Esophagus muscularis mucosa (tissue), 4 donors: ENCODE data around the gene CHEK2. TPM values are rescaled to one million over a fixed set of nuclear protein-coding genes. Genes with fewer than 3 reads are reported as not detected.
"Not testable (repeated sequence)": the region's sequence is repeated elsewhere in the genome, so short reads cannot be mapped to it uniquely, and the experiment has no call there.

Source experiments
- DNase-seq: peaks from one replicate; pipeline ENCODE4 v3.0.0-alpha.2; 2017; ENCODE audit errors: extremely low spot score
- H3K27ac ChIP-seq, 4 donors: fragments of 200-600 bp; sonication (generic); replicated peaks in 1 of 4; 1 replicate in 3 of 4; 2 replicates in 1 of 4; pipeline ENCODE4 v1.5.1; 2016 to 2019; ENCODE audit warnings: mild to moderate bottlenecking in 1 of 4
- H3K27me3 ChIP-seq, 4 donors: fragments of 200-600 bp; sonication (generic); one replicate each; pipeline versions ENCODE4 v1.5.1 to v1.6.0; 2016 to 2019
- H3K36me3 ChIP-seq, 4 donors: fragments of 200-600 bp; sonication (generic); one replicate each; pipeline ENCODE4 v1.5.1; 2016 to 2019
- H3K4me1 ChIP-seq, 4 donors: fragments of 200-600 bp; sonication (generic); one replicate each; pipeline ENCODE4 v1.5.1; 2016 to 2019
- H3K4me3 ChIP-seq, 4 donors: fragments of 200-600 bp; sonication (generic); 1 replicate in 2 of 4; 2 replicates in 2 of 4; pipeline ENCODE4 v1.5.1; 2016 to 2019; ENCODE audit warnings: mild to moderate bottlenecking in 4 of 4, moderate library complexity in 1 of 4
- H3K9me3 ChIP-seq, 4 donors: fragments of 200-600 bp; sonication (generic); 1 replicate in 3 of 4; 2 replicates in 1 of 4; pipeline ENCODE4 v1.5.1; 2016 to 2019
- CTCF ChIP-seq, 3 experiments: fragments of 200-600 bp in 2 of 3; fragments of 450-650 bp in 1 of 3; sonication (generic) in 2 of 3; IDR thresholded peaks; one replicate each; pipeline ENCODE4 v1.5.1; 2017 to 2019; ENCODE audit warnings: antibody characterized with exemption in 3 of 3, mild to moderate bottlenecking in 2 of 3, moderate library complexity in 1 of 3
- EP300 ChIP-seq: sonication (generic); formaldehyde crosslinking; IDR thresholded peaks from one replicate; pipeline ENCODE4 v1.6.1; 2017; ENCODE audit warnings: antibody characterized with exemption
- POLR2A ChIP-seq: fragments of 450-650 bp; IDR thresholded peaks from one replicate; pipeline ENCODE4 v1.6.1; 2017; ENCODE audit warnings: antibody characterized with exemption, moderate library complexity, mild to moderate bottlenecking, low read depth
- POLR2AphosphoS5 ChIP-seq, 2 donors: sonication (generic); formaldehyde crosslinking; IDR thresholded peaks; one replicate each; pipeline ENCODE4 v1.6.1; 2017; ENCODE audit warnings: antibody characterized with exemption in 2 of 2
- WGBS: methylation state at CpG from one replicate; pipeline ENCODE4 v1.1.5; 2018; 5-methylcytosine and 5-hydroxymethylcytosine counted together
- intact Hi-C: fragments of 100-400 bp; cut with DNase I; formaldehyde crosslinking; loops from one replicate; pipeline ENCODE4 v1.15.1; 2023
- total RNA-seq, 4 donors: library from RNA; depleted of rRNA; stranded (reverse); fragments of >200 nt; gene quantifications; one replicate each; pipeline versions ENCODE4 v1.1.0 to v1.2.1, GENCODE V29; 2016

CHEK2 gene
- total RNA-seq, 4 donors from 2014 or later, result 2.9 to 5.1 (median 4.8) TPM

- H3K9me3 ChIP-seq, result no peaks in the 10 kb centered on the region
- H3K4me3 ChIP-seq, result peak overlapping the region; percentile 68 to 100 (median 88)
- H3K36me3 ChIP-seq, result peaks cover 32 to 40% (median 37%) of the 10 kb centered on the region in 4 donors
- TF ChIP-seq EP300 (no peak), POLR2A (no peak), POLR2AphosphoS5 (IDR thresholded peaks at IDR 0.05) (no peak)
- peak overlapping the region; percentile 94 to 100 (median 97) for H3K27ac ChIP-seq
- peaks cover 10 to 20% (median 17%) of the 10 kb centered on the region in 4 donors for H3K4me1 ChIP-seq
- no peak for DNase-seq
- no peaks in the 10 kb centered on the region for H3K27me3 ChIP-seq
- WGBS, result under 1% methylated on average over 10 of the region's 10 CpGs
- intact Hi-C loops, result loop anchor here (10.0 kb wide), 1 partner anchor 138 kb away; no protein-coding TSS in a partner anchor
Measured at GRCh38 chr22:28742562-28742962, 942 bp upstream of the CHEK2 start.

DNA sequence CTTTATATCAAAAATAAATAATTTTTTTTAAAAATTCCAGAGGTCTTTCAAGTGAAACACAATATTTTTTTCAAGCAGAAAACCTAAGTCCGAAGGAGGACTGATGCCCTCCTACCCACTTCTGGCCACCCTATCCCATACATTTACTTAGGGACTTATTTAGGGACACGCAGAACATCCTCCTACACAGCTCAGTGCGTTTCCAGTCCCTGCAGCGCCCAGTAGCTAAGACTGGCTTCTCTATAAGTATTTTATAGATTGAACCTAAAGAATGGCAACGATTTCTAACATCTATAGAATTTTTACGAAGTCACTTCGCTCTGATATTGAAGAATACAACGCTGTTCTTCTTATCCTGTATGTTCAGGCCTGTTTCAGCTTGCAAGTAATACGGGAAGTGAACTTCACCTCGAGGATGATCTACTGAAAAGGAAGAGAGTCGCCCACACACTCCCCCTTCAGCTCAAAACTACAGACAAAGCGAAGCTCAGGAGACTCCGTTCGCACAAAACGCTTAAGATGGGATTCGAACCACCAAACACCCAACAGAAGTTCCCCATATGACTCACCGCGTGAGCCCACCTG, 328 bp downstream of the CHEK2 start:
- DNase-seq, result no peak
- H3K27ac ChIP-seq, result peak overlapping the region in 3 of 4 donors; percentile 94 to 100 (median 99)
- intact Hi-C loops, result loop anchor here (10.0 kb wide), 1 partner anchor 136 kb away; no protein-coding TSS in a partner anchor

GRCh38 chr22:28738876-28739275, 2.7 kb downstream of the CHEK2 start:
- H3K36me3 ChIP-seq, H3K4me3 ChIP-seq, H3K27ac ChIP-seq, H3K9me3 ChIP-seq, DNase-seq, intact Hi-C loops, H3K27me3 ChIP-seq: not testable (repeated sequence)
- 87% methylated on average over 8 of the region's 8 CpGs for WGBS
- H3K4me1 ChIP-seq, result peaks cover 10 to 20% (median 17%) of the 10 kb centered on the region in 4 donors

More for the DNA sequence above, 328 bp downstream of the CHEK2 start:
- Histone ChIP-seq H3K4me3 (peak overlapping the region; percentile 68 to 100 (median 88)), H3K27me3 (no peaks in the 10 kb centered on the region), H3K9me3 (no peaks in the 10 kb centered on the region), H3K4me1 (peaks cover 10 to 20% (median 17%) of the 10 kb centered on the region in 4 donors), H3K36me3 (peaks cover 23 to 28% (median 25%) of the 10 kb centered on the region in 4 donors)
- WGBS, result 6% methylated on average over 18 of the region's 18 CpGs
- TF ChIP-seq CTCF (IDR thresholded peaks at IDR 0.05) (no peak), POLR2AphosphoS5 (IDR thresholded peaks at IDR 0.05) (no peak), EP300 (no peak), POLR2A (no peak)

- Histone ChIP-seq H3K4me1 (peaks cover 6 to 8% (median 8%) of the 10 kb centered on the region in 4 donors), H3K9me3 (no peaks in the 10 kb centered on the region), H3K27me3 (no peaks in the 10 kb centered on the region), H3K4me3 (no peak overlapping the region), H3K36me3 (no peaks in the 10 kb centered on the region), H3K27ac (no peak overlapping the region)
- WGBS, result 100% methylated on average over 3 of the region's 3 CpGs
- no peak for TF ChIP-seq CTCF (IDR thresholded peaks at IDR 0.05)
- no peak for TF ChIP-seq POLR2AphosphoS5 (IDR thresholded peaks at IDR 0.05)
- no peak for TF ChIP-seq EP300
- TF ChIP-seq POLR2A, result no peak
- DNase-seq, result no peak
- intact Hi-C loops, result no loop called here
Measured at GRCh38 chr22:28737701-28738100, 3.9 kb downstream of the CHEK2 start.

DNA sequence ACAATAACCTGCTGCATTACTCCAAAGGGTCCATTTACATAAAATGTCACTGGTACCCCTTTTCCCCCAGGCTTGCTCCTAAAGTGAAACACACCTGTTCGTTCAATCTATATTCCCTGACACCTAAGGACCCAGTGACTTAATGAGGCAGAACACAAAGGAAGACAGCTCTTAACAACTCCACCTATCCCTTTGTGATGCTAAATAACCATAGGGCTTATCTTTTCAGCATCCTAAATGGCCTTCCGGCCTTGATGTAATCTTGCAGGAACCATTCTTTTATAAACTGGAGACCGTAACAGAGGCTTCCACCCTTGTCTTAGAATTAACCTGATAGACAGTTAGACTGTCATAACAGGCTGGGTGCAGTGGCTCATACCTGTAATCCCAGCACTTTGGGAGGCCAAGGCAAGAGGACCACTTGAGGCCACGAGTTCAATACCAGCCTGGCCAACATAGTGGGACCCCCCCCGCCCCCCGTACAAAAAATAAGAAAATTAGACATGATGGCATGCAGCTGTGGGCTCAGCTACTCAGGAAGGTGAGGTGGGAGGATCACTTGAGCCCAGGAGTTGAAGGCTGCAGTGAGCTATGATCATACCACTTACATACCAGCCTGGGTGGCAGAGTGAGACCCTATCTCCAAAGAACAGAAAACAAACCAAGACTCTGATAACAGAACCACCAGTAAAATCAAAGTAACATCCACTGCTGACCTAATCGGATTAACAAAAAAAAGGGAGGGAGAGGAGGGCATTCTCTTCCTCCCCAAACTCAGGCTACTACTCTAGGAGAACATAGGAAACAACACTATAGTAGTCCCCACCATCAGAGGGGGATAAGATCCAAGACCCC, 5.1 kb downstream of the CHEK2 start:
- H3K4me1 ChIP-seq, result peaks cover 5 to 7% (median 5%) of the 10 kb centered on the region in 4 donors
- WGBS, result 89% methylated on average over 7 of the region's 7 CpGs
- no peak for DNase-seq
- no peaks in the 10 kb centered on the region for H3K27me3 ChIP-seq
- H3K9me3 ChIP-seq, result no peaks in the 10 kb centered on the region
- H3K4me3 ChIP-seq, result no peak overlapping the region
- no peaks in the 10 kb centered on the region for H3K36me3 ChIP-seq
- TF ChIP-seq POLR2A (no peak), EP300 (no peak), POLR2AphosphoS5 (IDR thresholded peaks at IDR 0.05) (no peak), CTCF (IDR thresholded peaks at IDR 0.05) (no peak)
- H3K27ac ChIP-seq, result no peak overlapping the region
- intact Hi-C loops, result no loop called here
